Fibroblast of lung (primary cell): ENCODE measurements around the gene KIF26A.

Experiments used
- CTCF ChIP-seq, 2 donors: IDR thresholded peaks in 1 of 2; conservative IDR thresholded peaks in 1 of 2; 1 replicate in 1 of 2; 2 replicates in 1 of 2; pipeline ENCODE4 v1.5.1; 2011 to 2012; ENCODE audit warnings: low read length in 2 of 2, control low read depth in 1 of 2, inconsistent platforms in 1 of 2, low read depth in 1 of 2, mild to moderate bottlenecking in 1 of 2
- EZH2 ChIP-seq: IDR thresholded peaks from 2 replicates; pipeline ENCODE4 v1.5.1; 2012; ENCODE audit warnings: low read length, control low read depth, mild to moderate bottlenecking; ENCODE audit errors: missing control alignments

- TF ChIP-seq EZH2 (no peak), CTCF (conservative IDR thresholded peaks at IDR 0.05 in 1 of 2, IDR thresholded peaks at IDR 0.05 in 1 of 2; ENCODE audit: low read depth in 1 of 2, low read length in 2 of 2) (no peak)
Observed at GRCh38 chr14:104224131-104224505, 85.7 kb downstream of the KIF26A start.
